AG04450 (cell line): Measurements from ENCODE around the gene CCR3. TPM values are rescaled to one million over a fixed set of nuclear protein-coding genes. Genes with fewer than 3 reads are reported as not detected.

ENCODE experiments used
- CTCF ChIA-PET: fragments of 300-600, 350-600 bp; formaldehyde crosslinking; extraction: SDS; loops from one replicate; lab custom pipeline; 2022; ENCODE audit warnings: antibody characterized with exemption, inconsistent platforms; lab: Charles Lee
- POLR2A ChIA-PET: fragments of 350-600 bp; formaldehyde crosslinking; extraction: SDS; loops from one replicate; lab custom pipeline; 2021; ENCODE audit warnings: antibody characterized with exemption, inconsistent platforms; lab: Yijun Ruan, JAX
- DNase-seq: peaks from one replicate; pipeline ENCODE4 v3.0.0-alpha.2; 2011; ENCODE audit warnings: low read depth, low spot score
- H3K27ac ChIP-seq: one replicate; pipeline ENCODE4 v1.5.1; 2012; ENCODE audit warnings: low read depth, low read length, control low read depth
- H3K27me3 ChIP-seq: one replicate; pipeline ENCODE4 v1.6.0; 2012; ENCODE audit warnings: low read length; ENCODE audit not compliant: control insufficient read depth, insufficient read depth
- H3K4me3 ChIP-seq: 2 replicates; pipeline ENCODE4 v1.5.1; 2011; ENCODE audit warnings: mild to moderate bottlenecking, low read depth, low read length, control low read depth
- H3K9me3 ChIP-seq: 2 replicates; pipeline ENCODE4 v1.5.1; 2012; ENCODE audit warnings: low read length; ENCODE audit not compliant: control insufficient read depth, insufficient read depth
- polyA plus RNA-seq: library from polyadenylated mRNA; depleted of rRNA; stranded (reverse); fragments of >200 nt; gene quantifications from 2 replicates; pipeline ENCODE4 v1.2.3, GENCODE V29; 2011
- TF ChIP-seq, protein P1 (sequence below): IDR thresholded peaks from 2 replicates; pipeline ENCODE4 v1.5.1; 2011; ENCODE audit warnings: low read depth, low read length, control low read depth, inconsistent platforms

The CCR3 gene
- polyA plus RNA-seq, 1 experiment, result not detected

DNA sequence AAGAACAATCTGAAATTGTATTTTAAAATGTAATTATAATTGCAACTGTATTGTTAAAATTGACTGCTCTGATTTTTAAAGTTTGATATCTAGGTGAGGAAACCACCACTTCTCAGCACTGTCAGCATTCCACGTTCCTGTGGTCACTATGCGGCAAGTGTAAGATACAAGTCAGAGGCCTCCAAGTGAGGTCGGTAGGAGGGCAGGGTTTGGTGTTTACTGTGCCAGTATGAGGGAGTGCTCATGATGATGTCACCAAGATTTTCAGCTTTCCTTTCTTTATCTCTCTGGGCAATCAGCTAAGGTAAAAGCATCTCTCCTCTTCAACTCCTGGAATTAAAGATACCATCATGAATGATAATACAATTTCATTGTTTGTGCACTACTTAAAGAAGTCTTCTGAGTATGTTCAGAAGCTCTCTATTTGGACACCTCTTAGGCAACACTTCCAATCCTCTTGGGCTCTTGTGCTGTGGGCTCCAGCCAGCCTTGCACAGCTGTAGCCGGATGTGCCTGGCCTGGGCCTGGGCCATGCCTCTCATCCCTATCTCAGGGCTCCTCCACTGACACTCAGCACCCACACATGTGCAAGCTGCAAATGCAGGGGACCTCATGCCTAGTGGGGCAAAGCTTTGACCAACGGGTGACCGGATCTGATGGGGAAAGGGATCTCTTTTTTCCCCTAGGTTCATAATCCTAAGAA is 42.9 kb downstream of the CCR3 start:
- TF ChIP-seq, protein P1, sequence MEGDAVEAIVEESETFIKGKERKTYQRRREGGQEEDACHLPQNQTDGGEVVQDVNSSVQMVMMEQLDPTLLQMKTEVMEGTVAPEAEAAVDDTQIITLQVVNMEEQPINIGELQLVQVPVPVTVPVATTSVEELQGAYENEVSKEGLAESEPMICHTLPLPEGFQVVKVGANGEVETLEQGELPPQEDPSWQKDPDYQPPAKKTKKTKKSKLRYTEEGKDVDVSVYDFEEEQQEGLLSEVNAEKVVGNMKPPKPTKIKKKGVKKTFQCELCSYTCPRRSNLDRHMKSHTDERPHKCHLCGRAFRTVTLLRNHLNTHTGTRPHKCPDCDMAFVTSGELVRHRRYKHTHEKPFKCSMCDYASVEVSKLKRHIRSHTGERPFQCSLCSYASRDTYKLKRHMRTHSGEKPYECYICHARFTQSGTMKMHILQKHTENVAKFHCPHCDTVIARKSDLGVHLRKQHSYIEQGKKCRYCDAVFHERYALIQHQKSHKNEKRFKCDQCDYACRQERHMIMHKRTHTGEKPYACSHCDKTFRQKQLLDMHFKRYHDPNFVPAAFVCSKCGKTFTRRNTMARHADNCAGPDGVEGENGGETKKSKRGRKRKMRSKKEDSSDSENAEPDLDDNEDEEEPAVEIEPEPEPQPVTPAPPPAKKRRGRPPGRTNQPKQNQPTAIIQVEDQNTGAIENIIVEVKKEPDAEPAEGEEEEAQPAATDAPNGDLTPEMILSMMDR, result no peak
- no peak for DNase-seq
- CTCF ChIA-PET, result no interaction called here
- Histone ChIP-seq H3K27ac (no peak overlapping the region), H3K9me3 (no peaks in the 10 kb centered on the region), H3K27me3 (no peaks in the 10 kb centered on the region), H3K4me3 (no peak overlapping the region)
- POLR2A ChIA-PET, result no interaction called here

DNA sequence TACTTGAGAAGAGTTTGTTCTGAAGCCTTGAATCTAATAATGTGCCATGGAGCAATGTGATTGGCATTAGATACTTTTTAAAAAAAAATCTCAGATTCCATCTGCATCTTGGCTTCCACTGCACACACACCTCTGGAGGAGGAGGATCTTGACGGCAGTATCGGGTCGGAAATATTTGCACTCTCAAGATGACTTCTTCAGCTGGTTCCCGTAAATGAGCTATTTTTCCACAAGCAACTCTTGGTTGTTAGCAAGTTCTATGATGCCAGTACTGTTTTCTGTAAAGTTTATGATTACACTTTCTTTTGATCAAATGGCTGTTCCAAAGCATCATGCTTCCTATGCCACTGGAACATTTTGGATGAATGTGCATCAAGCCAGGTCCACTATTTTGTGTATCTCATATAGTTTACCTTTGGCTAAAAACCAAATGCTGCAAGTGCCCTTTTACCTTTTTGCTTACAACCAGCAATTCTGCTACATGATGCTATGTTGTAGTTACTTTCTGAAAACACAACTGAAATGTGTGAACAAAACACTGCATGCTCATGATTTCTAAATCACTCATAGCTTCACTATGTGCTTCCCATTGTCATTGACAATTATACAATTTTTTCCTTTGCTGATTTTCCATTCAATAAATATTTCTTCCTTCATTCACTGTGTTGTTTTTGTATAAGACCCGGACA is 43.8 kb downstream of the CCR3 start:
- TF ChIP-seq, protein P1, result no peak
- no peaks in the 10 kb centered on the region for H3K9me3 ChIP-seq
- POLR2A ChIA-PET, result no interaction called here
- H3K27ac ChIP-seq, result no peak overlapping the region
- DNase-seq, result no peak
- CTCF ChIA-PET, result no interaction called here
- H3K4me3 ChIP-seq, result no peak overlapping the region
- no peaks in the 10 kb centered on the region for H3K27me3 ChIP-seq

DNA sequence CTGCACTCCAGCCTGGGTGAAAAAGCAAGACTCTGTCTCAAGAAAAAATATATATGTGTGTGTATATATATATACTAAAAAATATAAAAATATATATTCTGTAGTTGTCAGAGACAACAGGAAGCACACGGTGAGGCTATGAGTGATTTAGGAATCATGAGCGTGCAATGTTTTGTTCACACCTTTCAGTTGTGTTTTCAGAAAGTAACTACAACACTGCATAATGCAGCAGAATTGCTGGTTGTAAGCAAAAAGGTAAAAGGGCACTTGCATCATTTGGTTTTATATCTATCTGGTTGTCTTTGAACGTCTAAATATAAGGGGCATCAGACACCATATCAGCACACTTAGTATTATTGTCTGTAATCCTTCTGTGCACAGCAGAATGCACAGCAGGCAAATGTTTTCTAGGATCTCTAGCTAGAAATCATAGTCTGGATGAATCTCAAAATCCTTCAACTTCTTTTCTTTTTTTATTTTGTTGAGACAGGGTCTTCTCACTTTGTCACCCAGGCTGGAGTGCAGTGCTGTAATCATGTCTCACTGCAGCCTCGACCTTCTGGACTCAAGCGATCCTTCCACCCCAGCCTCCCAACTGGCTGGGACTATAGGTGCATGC is 44.8 kb downstream of the CCR3 start:
- no peaks in the 10 kb centered on the region for H3K9me3 ChIP-seq
- CTCF ChIA-PET, result no interaction called here
- TF ChIP-seq, protein P1, result no peak
- no peaks in the 10 kb centered on the region for H3K27me3 ChIP-seq
- H3K4me3 ChIP-seq, result no peak overlapping the region
- H3K27ac ChIP-seq, result no peak overlapping the region
- POLR2A ChIA-PET, result no interaction called here
- no peak for DNase-seq

DNA sequence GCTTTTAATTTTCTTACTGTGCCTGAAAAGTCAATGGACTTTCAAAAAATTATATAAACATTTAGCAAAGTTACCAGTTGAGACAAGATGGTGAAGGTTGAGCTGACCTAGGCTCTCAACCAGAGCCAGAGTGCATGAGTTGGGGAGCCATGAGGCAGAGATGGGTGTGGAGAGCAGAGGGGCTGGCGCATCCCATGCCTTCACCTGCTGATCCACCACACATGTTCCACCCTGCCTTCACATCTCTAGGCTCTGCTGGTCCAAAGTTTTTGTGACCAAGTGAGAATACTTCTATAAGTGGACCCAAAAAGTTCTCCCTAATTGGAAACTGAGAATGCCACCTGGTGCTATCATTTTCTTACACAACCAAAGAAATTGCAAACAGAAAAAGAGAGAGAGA is 47.3 kb downstream of the CCR3 start:
- CTCF ChIA-PET, result no interaction called here
- no peak for DNase-seq
- no peak overlapping the region for H3K27ac ChIP-seq
- H3K4me3 ChIP-seq, result no peak overlapping the region
- TF ChIP-seq, protein P1, result no peak
- no peaks in the 10 kb centered on the region for H3K9me3 ChIP-seq
- POLR2A ChIA-PET, result no interaction called here
- H3K27me3 ChIP-seq, result no peaks in the 10 kb centered on the region

DNA sequence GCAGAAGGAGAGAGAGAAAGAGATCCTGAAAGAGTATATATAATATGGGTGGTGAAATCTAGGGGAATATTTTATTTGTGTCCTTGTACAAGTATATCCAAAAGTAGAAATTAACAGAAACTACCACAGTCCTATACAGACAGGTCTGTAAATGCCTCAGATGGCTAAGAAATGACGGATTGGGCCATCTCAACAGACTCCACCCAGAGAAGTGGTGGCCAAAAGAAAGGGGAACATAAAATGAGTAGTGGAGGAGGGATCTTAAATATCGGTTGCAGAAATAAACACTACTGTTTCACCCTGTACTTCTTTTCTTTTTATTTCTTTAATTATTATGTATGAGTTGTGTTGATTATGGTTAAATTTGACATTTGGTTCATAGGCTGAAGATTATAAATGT is 47.7 kb downstream of the CCR3 start:
- H3K4me3 ChIP-seq, result no peak overlapping the region
- CTCF ChIA-PET, result no interaction called here
- TF ChIP-seq, protein P1, result no peak

More for the DNA sequence above, 47.7 kb downstream of the CCR3 start:
- Histone ChIP-seq H3K27ac (no peak overlapping the region), H3K9me3 (no peaks in the 10 kb centered on the region), H3K27me3 (no peaks in the 10 kb centered on the region)
- DNase-seq, result no peak
- POLR2A ChIA-PET, result no interaction called here
